ENCODE data around the gene PABPC3. TPM values are rescaled to one million over a fixed set of nuclear protein-coding genes. Genes with fewer than 3 reads are reported as not detected.

PABPC3 gene
- total RNA-seq, 2 experiments from 2014 or later = 0.13 to 0.49 TPM

DNA sequence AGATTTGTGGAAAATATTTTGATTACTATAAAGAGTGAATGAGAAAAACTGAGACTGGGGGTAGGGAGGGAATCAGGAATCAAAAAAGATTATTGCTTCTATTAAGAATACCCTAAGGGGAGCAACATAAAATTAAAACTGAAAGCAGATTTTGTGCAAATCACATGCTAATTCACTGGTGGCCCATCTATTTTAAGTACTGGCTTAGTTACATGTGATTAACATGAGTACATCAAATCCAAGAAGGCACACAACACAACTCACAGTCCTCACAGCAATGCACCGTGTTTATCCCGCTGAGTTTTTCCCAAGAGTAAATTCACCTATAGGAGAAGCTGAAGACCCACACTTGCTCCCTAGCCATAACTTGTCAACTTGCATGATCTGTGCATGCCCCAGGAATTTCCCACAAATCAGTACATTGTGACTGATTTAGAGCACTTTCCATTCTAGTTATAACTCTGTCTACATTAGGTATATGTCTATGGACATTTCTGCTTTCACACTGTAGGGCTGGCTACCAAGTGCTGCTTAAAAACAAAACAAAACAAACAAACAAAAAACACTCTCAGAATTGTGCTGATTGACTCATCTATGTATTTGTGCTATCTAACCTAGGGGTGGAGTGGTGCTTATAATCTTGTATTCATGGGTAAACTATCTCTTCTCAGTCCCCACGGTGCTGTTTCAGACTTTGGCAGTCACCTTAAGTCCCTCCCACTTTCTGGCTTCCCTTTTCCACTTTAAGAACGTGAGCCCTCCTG, 51.9 kb downstream of the PABPC3 start:
- Histone ChIP-seq H2AFZ (ENCODE audit: low read length) (no peak overlapping the region), H3K9me2 (ENCODE audit: insufficient read depth, low read length) (no peaks in the 10 kb centered on the region), H3K36me3 (ENCODE audit: insufficient read depth, low read length) (no peaks in the 10 kb centered on the region), H3K4me2 (ENCODE audit: low read length) (no peak overlapping the region), H3K4me1 (ENCODE audit: insufficient read depth, low read length, poor library complexity, severe bottlenecking) (peaks cover 8% of the 10 kb centered on the region), H3K9me3 (ENCODE audit: low read length) (0 out of 2 replicates have a peak, but pooled peaks cover 6% of the 10 kb centered on the region), H4K20me1 (ENCODE audit: insufficient read depth, low read length) (no peaks in the 10 kb centered on the region), H3K27ac (ENCODE audit: low read depth, low read length, poor library complexity, severe bottlenecking) (no peak overlapping the region), H3K4me3 (ENCODE audit: low read depth, low read length, poor library complexity, severe bottlenecking) (no peak overlapping the region), H3K79me2 (ENCODE audit: insufficient read depth, low read depth, low read length) (no peaks in the 10 kb centered on the region)
- TF ChIP-seq EZH2phosphoT487 (IDR thresholded peaks at IDR 0.05; ENCODE audit: borderline replicate concordance, low read depth, low read length) = no peak
- TF ChIP-seq, protein P1, sequence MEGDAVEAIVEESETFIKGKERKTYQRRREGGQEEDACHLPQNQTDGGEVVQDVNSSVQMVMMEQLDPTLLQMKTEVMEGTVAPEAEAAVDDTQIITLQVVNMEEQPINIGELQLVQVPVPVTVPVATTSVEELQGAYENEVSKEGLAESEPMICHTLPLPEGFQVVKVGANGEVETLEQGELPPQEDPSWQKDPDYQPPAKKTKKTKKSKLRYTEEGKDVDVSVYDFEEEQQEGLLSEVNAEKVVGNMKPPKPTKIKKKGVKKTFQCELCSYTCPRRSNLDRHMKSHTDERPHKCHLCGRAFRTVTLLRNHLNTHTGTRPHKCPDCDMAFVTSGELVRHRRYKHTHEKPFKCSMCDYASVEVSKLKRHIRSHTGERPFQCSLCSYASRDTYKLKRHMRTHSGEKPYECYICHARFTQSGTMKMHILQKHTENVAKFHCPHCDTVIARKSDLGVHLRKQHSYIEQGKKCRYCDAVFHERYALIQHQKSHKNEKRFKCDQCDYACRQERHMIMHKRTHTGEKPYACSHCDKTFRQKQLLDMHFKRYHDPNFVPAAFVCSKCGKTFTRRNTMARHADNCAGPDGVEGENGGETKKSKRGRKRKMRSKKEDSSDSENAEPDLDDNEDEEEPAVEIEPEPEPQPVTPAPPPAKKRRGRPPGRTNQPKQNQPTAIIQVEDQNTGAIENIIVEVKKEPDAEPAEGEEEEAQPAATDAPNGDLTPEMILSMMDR (conservative IDR thresholded peaks at IDR 0.05; ENCODE audit: low read length) = no peak
- ChIA-PET POLR2A (no interaction called here), CTCF (ENCODE audit: unreplicated experiment) (no interaction called here)
- intact Hi-C loops (cut with micrococcal nuclease; ENCODE audit: unreplicated experiment) = no loop called here
- no TSS peak for BruUV-seq (replicated peaks)
- no peak for DNase-seq (ENCODE audit: low spot score)

DNA sequence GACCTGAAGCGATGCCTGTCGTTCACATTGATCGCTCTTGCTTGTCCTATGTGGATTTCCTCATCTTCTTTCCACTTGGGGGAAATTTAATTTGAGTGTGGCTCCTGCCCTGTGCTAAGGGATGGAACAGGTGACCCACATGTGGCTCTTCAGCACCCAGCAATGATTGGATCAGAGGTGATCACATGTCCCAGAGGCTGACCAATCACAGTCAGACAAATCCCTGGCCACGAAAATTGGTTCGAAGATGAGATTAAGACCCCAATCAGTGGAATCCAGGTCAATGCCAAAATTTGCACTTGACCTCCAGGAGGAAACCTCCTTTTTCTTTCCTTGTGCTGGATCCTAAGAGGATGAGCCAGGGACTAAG, 52.5 kb downstream of the PABPC3 start:
- H4K20me1 ChIP-seq (ENCODE audit: insufficient read depth, low read length) = no peaks in the 10 kb centered on the region
- no peak for DNase-seq (ENCODE audit: low spot score)
- intact Hi-C loops (cut with micrococcal nuclease; ENCODE audit: unreplicated experiment) = no loop called here
- no peaks in the 10 kb centered on the region for H3K79me2 ChIP-seq (ENCODE audit: insufficient read depth, low read depth, low read length)
- CTCF ChIA-PET (ENCODE audit: unreplicated experiment) = no interaction called here
- POLR2A ChIA-PET = no interaction called here
- no TSS peak for BruUV-seq (replicated peaks)
- 0 out of 2 replicates have a peak, but pooled peaks cover 6% of the 10 kb centered on the region for H3K9me3 ChIP-seq (ENCODE audit: low read length)
- no peak overlapping the region for H3K4me2 ChIP-seq (ENCODE audit: low read length)
- no peaks in the 10 kb centered on the region for H3K9me2 ChIP-seq (ENCODE audit: insufficient read depth, low read length)
- H3K4me3 ChIP-seq (ENCODE audit: low read depth, low read length, poor library complexity, severe bottlenecking) = no peak overlapping the region
- H3K4me1 ChIP-seq (ENCODE audit: insufficient read depth, low read length, poor library complexity, severe bottlenecking) = peaks cover 14% of the 10 kb centered on the region
- TF ChIP-seq, protein P1 (conservative IDR thresholded peaks at IDR 0.05; ENCODE audit: low read length) = no peak
- TF ChIP-seq EZH2phosphoT487 (IDR thresholded peaks at IDR 0.05; ENCODE audit: borderline replicate concordance, low read depth, low read length) = no peak
- no peaks in the 10 kb centered on the region for H3K36me3 ChIP-seq (ENCODE audit: insufficient read depth, low read length)
- H2AFZ ChIP-seq (ENCODE audit: low read length) = no peak overlapping the region
- H3K27ac ChIP-seq (ENCODE audit: low read depth, low read length, poor library complexity, severe bottlenecking) = no peak overlapping the region

Small RNAs within 50 kb of the gene (small RNA-seq; reads per million reads assigned to genes)
- gene AL359757.2 = not detected

Other genes with a start within 250 kb of the PABPC3 start
- gene AMER2, start 76.2 kb downstream of the PABPC3 start, total RNA-seq (2014; rRNA removed; shearing (Covaris generic)) = not detected in 2 replicates
- not detected in 2 replicates for gene AMER2, start 76.2 kb downstream of the PABPC3 start, total RNA-seq (2022)
- gene MTMR6, start 191.4 kb downstream of the PABPC3 start, total RNA-seq (2014; rRNA removed; shearing (Covaris generic)) = 6.2 and 6.4 TPM in 2 replicates
- 17.0 and 17.3 TPM in 2 replicates for gene MTMR6, start 191.4 kb downstream of the PABPC3 start, total RNA-seq (2022)
- 58.4 and 82.7 TPM in 2 replicates for gene NUP58, start 205.5 kb downstream of the PABPC3 start, total RNA-seq (2014; rRNA removed; shearing (Covaris generic))
- gene NUP58, start 205.5 kb downstream of the PABPC3 start, total RNA-seq (2022) = 114 and 127 TPM in 2 replicates